Ascending aorta (tissue), 2 donors: ENCODE data around the gene UNC13A. TPM values are rescaled to one million over a fixed set of nuclear protein-coding genes. Genes with fewer than 3 reads are reported as not detected.
"Not testable (repeated sequence)": the region's sequence is repeated elsewhere in the genome, so short reads cannot be mapped to it uniquely, and the experiment has no call there.

Experiments used
- DNase-seq, 2 donors: peaks; one replicate each; pipeline ENCODE4 v3.0.0-alpha.2; 2019; ENCODE audit warnings: low spot score in 2 of 2
- H3K27ac ChIP-seq, 2 donors: fragments of 200-600 bp; sonication (generic); one replicate each; pipeline ENCODE4 v1.5.1; 2016 to 2017; ENCODE audit warnings: mild to moderate bottlenecking in 1 of 2
- H3K27me3 ChIP-seq: fragments of 200-600 bp; sonication (generic); one replicate; pipeline ENCODE4 v1.5.1; 2017
- H3K36me3 ChIP-seq, 2 donors: fragments of 200-600 bp; sonication (generic); one replicate each; pipeline ENCODE4 v1.5.1; 2016
- H3K4me1 ChIP-seq, 2 donors: fragments of 200-600 bp; sonication (generic); one replicate each; pipeline ENCODE4 v1.5.1; 2016 to 2017; ENCODE audit warnings: mild to moderate bottlenecking in 1 of 2
- H3K4me3 ChIP-seq, 2 donors: fragments of 200-600 bp; sonication (generic); one replicate each; pipeline ENCODE4 v1.5.1; 2016 to 2017; ENCODE audit warnings: mild to moderate bottlenecking in 1 of 2
- H3K9me3 ChIP-seq, 2 donors: fragments of 200-600 bp; sonication (generic); one replicate each; pipeline ENCODE4 v1.5.1; 2016
- intact Hi-C: fragments of 100-400 bp; cut with DNase I; formaldehyde crosslinking; loops from one replicate; pipeline ENCODE4 v1.15.1; 2023
- total RNA-seq: library from RNA; depleted of rRNA; stranded (reverse); fragments of >200 nt; gene quantifications from one replicate; pipeline ENCODE4 v1.1.0, GENCODE V29; 2016
- TF ChIP-seq, protein P1 (sequence below), 3 experiments: fragments of 200-600 bp in 2 of 3; fragments of 450-650 bp in 1 of 3; sonication (generic) in 2 of 3; IDR thresholded peaks; one replicate each; pipeline ENCODE4 v1.5.1; 2016 to 2019; ENCODE audit warnings: antibody characterized with exemption in 3 of 3, mild to moderate bottlenecking in 1 of 3, moderate library complexity in 1 of 3

The UNC13A gene
- total RNA-seq, 1 donor from 2014 or later, result 2.2 TPM

DNA sequence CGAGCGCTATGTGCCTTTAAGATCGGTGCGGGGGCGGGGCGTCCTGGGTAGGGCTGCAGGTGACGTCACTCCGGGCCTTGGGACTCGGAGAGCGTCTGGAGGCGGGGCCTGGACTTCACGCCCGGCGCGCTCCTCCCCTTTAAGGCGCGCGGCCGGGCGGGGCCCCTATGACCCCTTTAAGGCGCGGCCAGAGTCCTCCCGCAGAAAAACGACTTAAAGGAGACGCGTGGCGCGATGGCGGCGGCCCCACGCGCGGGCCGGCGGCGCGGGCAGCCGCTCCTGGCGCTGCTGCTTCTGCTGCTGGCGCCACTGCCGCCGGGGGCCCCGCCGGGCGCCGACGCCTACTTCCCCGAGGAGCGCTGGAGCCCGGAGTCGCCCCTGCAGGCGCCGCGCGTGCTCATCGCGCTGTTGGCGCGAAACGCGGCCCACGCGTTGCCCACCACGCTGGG is 132.7 kb downstream of the UNC13A start, which contains the start of gene COLGALT1:
Gene COLGALT1, plus strand, starts transcription at position 170 of the 449 bp plus-strand sequence. Its CDS starts 65 bp downstream, at position 235.
- Histone ChIP-seq H3K9me3 (no peaks in the 10 kb centered on the region), H3K27ac (peak within 1 kb of the TSS; percentile 57 to 60), H3K27me3 (no peaks in the 10 kb centered on the region), H3K4me3 (peak within 1 kb of the TSS; percentile 93 to 96), H3K4me1 (peaks cover 0 to 9% of the 10 kb centered on the region in 2 donors), H3K36me3 (peaks cover 15 to 16% of the 10 kb centered on the region in 2 donors)
- peak; percentile 95 to 99 for DNase-seq
- TF ChIP-seq, protein P1, sequence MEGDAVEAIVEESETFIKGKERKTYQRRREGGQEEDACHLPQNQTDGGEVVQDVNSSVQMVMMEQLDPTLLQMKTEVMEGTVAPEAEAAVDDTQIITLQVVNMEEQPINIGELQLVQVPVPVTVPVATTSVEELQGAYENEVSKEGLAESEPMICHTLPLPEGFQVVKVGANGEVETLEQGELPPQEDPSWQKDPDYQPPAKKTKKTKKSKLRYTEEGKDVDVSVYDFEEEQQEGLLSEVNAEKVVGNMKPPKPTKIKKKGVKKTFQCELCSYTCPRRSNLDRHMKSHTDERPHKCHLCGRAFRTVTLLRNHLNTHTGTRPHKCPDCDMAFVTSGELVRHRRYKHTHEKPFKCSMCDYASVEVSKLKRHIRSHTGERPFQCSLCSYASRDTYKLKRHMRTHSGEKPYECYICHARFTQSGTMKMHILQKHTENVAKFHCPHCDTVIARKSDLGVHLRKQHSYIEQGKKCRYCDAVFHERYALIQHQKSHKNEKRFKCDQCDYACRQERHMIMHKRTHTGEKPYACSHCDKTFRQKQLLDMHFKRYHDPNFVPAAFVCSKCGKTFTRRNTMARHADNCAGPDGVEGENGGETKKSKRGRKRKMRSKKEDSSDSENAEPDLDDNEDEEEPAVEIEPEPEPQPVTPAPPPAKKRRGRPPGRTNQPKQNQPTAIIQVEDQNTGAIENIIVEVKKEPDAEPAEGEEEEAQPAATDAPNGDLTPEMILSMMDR (IDR thresholded peaks at IDR 0.05), result peak in 1 of 3 experiments; percentile 24
- intact Hi-C loops, result loop anchor here (1.0 to 5.0 kb wide), 4 partner anchors 43 to 302 kb away; partner anchors contain the start of gene RPL18A

DNA sequence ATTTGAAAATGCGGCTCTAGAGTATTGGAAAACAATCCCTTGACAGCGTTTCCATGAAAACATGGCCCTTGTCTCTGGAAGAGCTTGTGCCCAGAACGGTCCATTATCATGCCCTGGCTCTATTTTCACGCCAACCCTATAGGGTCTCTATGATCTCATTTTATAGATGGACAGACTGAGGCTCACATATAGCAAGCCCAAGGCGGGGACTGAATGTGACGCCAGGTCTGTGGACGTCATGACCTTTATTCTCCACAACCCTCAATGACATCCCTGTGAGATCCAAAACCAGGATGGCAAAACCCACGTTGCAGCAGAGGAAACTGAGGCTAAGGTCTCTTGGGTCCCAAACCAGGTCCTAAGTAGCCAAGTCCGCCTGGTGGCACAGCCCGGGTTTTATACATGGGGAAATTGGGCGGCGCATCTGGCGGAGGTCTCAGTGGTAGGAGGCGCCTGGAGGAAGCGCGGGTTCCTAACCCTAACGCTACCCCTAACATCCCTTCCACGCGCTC is 133.1 kb downstream of the UNC13A start:
- Histone ChIP-seq H3K4me1 (peaks cover 0 to 9% of the 10 kb centered on the region in 2 donors), H3K4me3 (peak overlapping the region; percentile 93 to 96), H3K27me3 (no peaks in the 10 kb centered on the region), H3K27ac (peak overlapping the region in 1 of 2 donors; percentile 57), H3K36me3 (peaks cover 10 to 11% of the 10 kb centered on the region in 2 donors), H3K9me3 (no peaks in the 10 kb centered on the region)
- intact Hi-C loops, result loop anchor here (1.0 to 5.0 kb wide), 4 partner anchors 43 to 302 kb away; partner anchors contain the start of gene RPL18A
- no peak for DNase-seq
- TF ChIP-seq, protein P1 (IDR thresholded peaks at IDR 0.05), result no peak

DNA sequence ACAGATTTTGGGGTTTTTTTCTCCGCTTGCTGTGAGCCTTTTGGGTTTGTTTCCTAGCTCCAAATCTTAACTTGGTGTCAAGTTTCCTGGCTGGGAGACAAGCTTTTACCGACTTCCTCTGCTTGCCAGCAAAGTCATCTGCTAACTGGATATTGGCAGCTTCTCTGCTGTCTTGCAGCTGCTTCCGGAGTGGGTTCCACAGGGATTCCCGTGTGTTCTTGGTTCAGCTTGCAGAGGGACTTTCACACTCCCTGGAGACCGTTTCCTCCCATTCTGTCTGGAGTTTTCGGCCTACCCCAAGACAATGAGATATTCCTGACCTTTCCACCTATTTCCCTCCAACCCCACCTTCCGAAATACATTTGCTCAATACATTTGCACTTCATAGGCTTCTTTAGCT is 134.9 kb downstream of the UNC13A start:
- TF ChIP-seq, protein P1 (IDR thresholded peaks at IDR 0.05), result no peak
- intact Hi-C loops, result no loop called here
- Histone ChIP-seq H3K9me3 (no peaks in the 10 kb centered on the region), H3K4me3 (no peak overlapping the region), H3K4me1 (peaks cover 0 to 9% of the 10 kb centered on the region in 2 donors), H3K27me3 (no peaks in the 10 kb centered on the region), H3K36me3 (no peaks in the 10 kb centered on the region), H3K27ac (no peak overlapping the region)
- DNase-seq, result peak in 1 of 2 donors; percentile 71

DNA sequence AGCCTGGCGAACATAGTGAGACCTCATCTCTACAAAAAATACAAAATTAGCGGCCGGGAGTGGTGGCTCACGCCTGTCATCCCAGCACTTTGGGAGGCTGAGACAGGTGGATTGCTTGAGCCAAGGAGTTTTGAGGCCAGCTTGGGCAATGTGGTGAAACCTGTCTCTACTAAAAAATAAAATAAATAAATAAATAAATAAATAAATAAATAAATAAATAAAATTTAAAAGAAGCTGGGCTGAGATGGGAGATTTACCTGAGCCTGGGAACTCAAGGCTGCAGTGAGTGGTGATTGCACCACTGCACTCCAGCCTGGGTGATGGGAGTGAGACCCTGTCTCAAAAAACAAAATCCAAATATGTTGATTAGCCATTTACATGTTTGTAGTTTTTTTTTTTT is 135.4 kb downstream of the UNC13A start:
- H3K9me3 ChIP-seq, H3K27ac ChIP-seq, intact Hi-C loops, H3K36me3 ChIP-seq, DNase-seq, H3K4me3 ChIP-seq, H3K27me3 ChIP-seq, H3K4me1 ChIP-seq: not testable (repeated sequence)

Other genes with a start within 250 kb of the UNC13A start
- not detected for gene TMEM221, start 239.7 kb downstream of the UNC13A start, total RNA-seq
- gene NXNL1, start 227.4 kb downstream of the UNC13A start, total RNA-seq, result not detected
- gene SLC27A1, start 217.8 kb downstream of the UNC13A start, total RNA-seq, result 64.9 TPM
- 143 TPM for gene PGLS, start 176.7 kb downstream of the UNC13A start, total RNA-seq
- 95.4 TPM for gene COLGALT1, start 132.7 kb downstream of the UNC13A start, total RNA-seq
- gene MAP1S, start 31.1 kb upstream of the UNC13A start, total RNA-seq, result 111 TPM
- gene FCHO1, start 63.1 kb upstream of the UNC13A start, total RNA-seq, result not detected
- gene B3GNT3, start 106.8 kb upstream of the UNC13A start, total RNA-seq, result 0.64 TPM
- gene INSL3, start 133.2 kb upstream of the UNC13A start, total RNA-seq, result not detected
- gene JAK3, start 159.6 kb upstream of the UNC13A start, total RNA-seq, result 28.1 TPM
- 2,481 TPM for gene RPL18A, start 171.6 kb upstream of the UNC13A start, total RNA-seq
- not detected for gene SLC5A5, start 183.6 kb upstream of the UNC13A start, total RNA-seq
- 43.3 TPM for gene CCDC124, start 244.7 kb upstream of the UNC13A start, total RNA-seq